Spinal cord (tissue), 10 donors: ENCODE results near the gene TRAPPC2B. TPM values are rescaled to one million over a fixed set of nuclear protein-coding genes. Genes with fewer than 3 reads are reported as not detected.
A peak's percentile ranks its signal among the peaks of the same experiment; 100 is the strongest.

Source experiments
- DNase-seq, 6 donors: peaks; one replicate each; pipeline versions ENCODE4 v3.0.0 to v3.0.0-alpha.2; 2013 to 2015; ENCODE audit warnings: low spot score in 6 of 6, low read depth in 4 of 6
- H3K27ac ChIP-seq: one replicate; pipeline ENCODE4 v1.5.1; 2013; ENCODE audit warnings: low read depth, low read length, control low read depth
- H3K27me3 ChIP-seq: one replicate; pipeline ENCODE4 v1.6.1; 2013; ENCODE audit warnings: low read length; ENCODE audit not compliant: control insufficient read depth, insufficient read depth
- H3K36me3 ChIP-seq: one replicate; pipeline ENCODE4 v1.6.1; 2013; ENCODE audit warnings: low read length; ENCODE audit not compliant: control insufficient read depth, insufficient read depth
- H3K4me1 ChIP-seq: one replicate; pipeline ENCODE4 v1.6.1; 2013; ENCODE audit warnings: low read length; ENCODE audit not compliant: control insufficient read depth, insufficient read depth
- H3K4me3 ChIP-seq: one replicate; pipeline ENCODE4 v1.5.1; 2013; ENCODE audit warnings: low read depth, low read length, control low read depth
- H3K9me3 ChIP-seq: one replicate; pipeline ENCODE4 v1.6.1; 2013; ENCODE audit warnings: low read length; ENCODE audit not compliant: control insufficient read depth, insufficient read depth
- WGBS: methylation state at CpG from one replicate; pipeline ENCODE4 v1.1.5; 2013; ENCODE audit warnings: missing lambda C conversion rate; ENCODE audit not compliant: insufficient coverage; 5-methylcytosine and 5-hydroxymethylcytosine counted together
- long read RNA-seq, 4 donors: transcript quantifications; one replicate each; lab custom pipeline, GENCODE V29; 2026
- polyA plus RNA-seq, 2 donors: library from polyadenylated mRNA; unstranded; fragments of 120-200 nt; gene quantifications; one replicate each; pipeline ENCODE4 v1.2.1, GENCODE V29; 2013; ENCODE audit not compliant: insufficient read length in 2 of 2
- total RNA-seq, 2 donors: library from RNA; depleted of rRNA in 1 of 2; stranded (reverse); fragments of 120-200 nt in 1 of 2; fragments of >200 nt in 1 of 2; gene quantifications; one replicate each; pipeline versions ENCODE4 v1.2.3 to v1.2.4, GENCODE V29; 2013 to 2014
- donor health status: healthy.

The TRAPPC2B gene
- 10 to 100 TPM; 16.4 to 20.0 TPM for total RNA-seq
- polyA plus RNA-seq: 10 to 100 TPM; 13.7 to 14.7 TPM
- long read RNA-seq, donor 1, transcript TRAPPC2B-201 (2 exons, 732 nt): major isoform, 22 of 31 reads
- long read RNA-seq, donor 1, transcript TRAPPC2B-202 (1 exons, 1,743 nt): minor isoform, 9 of 31 reads
- long read RNA-seq, donor 1, partial matches to known transcripts: 0 of 31 reads
- long read RNA-seq, donor 1, other reads (novel, unspliced or antisense): 0 of 31 reads
- long read RNA-seq, donor 2, transcript TRAPPC2B-201 (2 exons, 732 nt): major isoform, 5 of 8 reads
- long read RNA-seq, donor 2, partial matches to known transcripts: 0 of 8 reads
- long read RNA-seq, donor 2, other reads (novel, unspliced or antisense): 0 of 8 reads
- long read RNA-seq, donor 3, transcript TRAPPC2B-202 (1 exons, 1,743 nt): major isoform, 7 of 10 reads
- long read RNA-seq, donor 3, partial matches to known transcripts: 0 of 10 reads
- long read RNA-seq, donor 3, other reads (novel, unspliced or antisense): 0 of 10 reads
- long read RNA-seq, donor 4, transcript TRAPPC2B-201 (2 exons, 732 nt): major isoform, 36 of 58 reads
- long read RNA-seq, donor 4, transcript TRAPPC2B-202 (1 exons, 1,743 nt): minor isoform, 22 of 58 reads
- long read RNA-seq, donor 4, partial matches to known transcripts: 0 of 58 reads
- long read RNA-seq, donor 4, other reads (novel, unspliced or antisense): 0 of 58 reads

DNA sequence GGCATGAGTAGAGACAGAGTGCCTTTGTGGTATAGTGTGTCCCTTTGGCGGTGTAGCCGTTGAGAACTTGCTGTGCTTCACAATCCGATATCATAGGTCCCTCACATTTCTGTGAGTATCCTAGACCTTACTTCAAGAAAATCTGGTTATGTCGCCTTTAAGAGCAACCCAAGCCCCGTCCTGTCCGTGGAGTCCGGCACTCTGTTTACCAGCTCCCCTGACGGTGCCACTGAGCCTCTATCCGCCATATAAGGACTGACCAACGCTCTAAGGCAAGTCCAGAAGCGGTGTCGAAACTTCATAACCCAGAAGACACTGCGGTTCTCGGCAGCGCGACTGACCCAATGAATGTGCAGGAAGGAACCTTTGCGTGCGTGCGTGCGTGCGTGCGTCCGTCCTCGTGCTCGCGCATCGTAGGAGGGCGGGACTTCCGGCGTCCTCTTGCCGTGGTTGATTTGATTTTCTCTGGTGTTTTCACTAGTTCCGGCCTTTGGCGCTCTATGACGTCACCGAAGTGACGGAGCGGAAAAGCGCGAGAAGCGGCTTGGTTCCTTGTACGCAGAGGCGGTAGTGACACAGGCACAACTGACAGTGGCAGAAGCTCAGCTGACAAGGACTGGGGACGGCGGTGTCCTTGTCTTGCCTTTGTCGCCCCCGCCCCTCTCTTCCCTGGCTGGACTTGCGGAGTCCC is at the start of gene TRAPPC2B, which contains the start of gene ZNF547:
Gene TRAPPC2B (plus strand): TSS at position 555 of the 691 bp plus-strand sequence. CDS start 1,283 bp downstream, outside the sequence.
Gene ZNF547 (plus strand): TSS at position 555 of the 691 bp plus-strand sequence. CDS start 5,005 bp downstream, outside the sequence.
- Histone ChIP-seq H3K4me3 (peak within 1 kb of the TSS; percentile 79), H3K27ac (peak within 1 kb of the TSS; percentile 94), H3K27me3 (no peaks in the 10 kb centered on the region), H3K9me3 (no peaks in the 10 kb centered on the region), H3K4me1 (peaks cover 11% of the 10 kb centered on the region), H3K36me3 (peaks cover 14% of the 10 kb centered on the region)
- WGBS: under 1% methylated on average over 44 of the region's 47 CpGs
- DNase-seq: peak; percentile 99 to 100 (median 99)

- H3K27me3 ChIP-seq: peaks cover 34% of the 10 kb centered on the region
- DNase-seq: no peak
- 73% methylated on average over 2 of the region's 4 CpGs for WGBS
- H3K36me3 ChIP-seq: no peaks in the 10 kb centered on the region
- no peak overlapping the region for H3K4me3 ChIP-seq
- H3K9me3 ChIP-seq: no peaks in the 10 kb centered on the region
- no peaks in the 10 kb centered on the region for H3K4me1 ChIP-seq
- H3K27ac ChIP-seq: no peak overlapping the region
Observed at GRCh38 chr19:57314146-57314545, 49.2 kb upstream of the TRAPPC2B start.

DNA sequence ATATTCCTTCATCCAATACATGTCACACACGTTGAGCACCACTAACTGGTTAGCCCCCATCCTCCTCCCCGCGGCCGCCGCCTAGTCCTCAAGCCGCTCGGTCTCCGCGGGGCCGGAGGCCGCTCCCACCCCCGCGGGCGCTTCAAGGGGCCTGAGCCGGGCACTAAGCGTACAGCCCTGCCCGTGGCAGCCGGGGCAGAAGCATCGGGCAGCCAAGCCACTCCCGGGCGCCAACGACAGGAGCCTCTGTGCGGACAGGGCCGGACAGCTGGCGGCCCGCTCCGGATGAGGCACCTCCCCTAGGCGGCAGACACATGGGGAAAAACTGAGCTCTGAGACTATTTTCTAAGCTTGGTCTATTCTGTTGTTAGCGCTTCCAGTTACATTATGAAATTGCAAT is 45.8 kb upstream of the TRAPPC2B start:
- Histone ChIP-seq H3K9me3 (no peaks in the 10 kb centered on the region), H3K27me3 (peaks cover 34% of the 10 kb centered on the region), H3K4me1 (peaks cover 13% of the 10 kb centered on the region), H3K4me3 (no peak overlapping the region), H3K36me3 (peaks cover 3% of the 10 kb centered on the region), H3K27ac (no peak overlapping the region)
- DNase-seq: no peak
- WGBS: 4% methylated on average over 28 of the region's 29 CpGs

DNA sequence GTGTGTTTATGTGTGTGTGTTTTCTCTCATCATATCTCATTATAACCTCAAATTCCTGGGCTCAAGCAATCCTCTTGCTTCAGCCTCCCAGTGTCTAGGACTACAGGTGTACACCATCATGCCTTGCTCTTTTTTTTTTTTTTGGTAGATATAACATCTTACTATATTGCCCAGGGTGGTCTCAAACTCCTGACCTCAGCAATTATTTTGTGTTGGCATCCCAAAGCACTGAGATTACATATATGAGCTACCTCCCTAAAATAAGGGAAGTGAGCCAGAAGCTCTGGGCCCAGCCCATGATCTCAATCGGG is 43.5 kb upstream of the TRAPPC2B start:
- DNase-seq: peak in 1 of 6 donors; percentile 0
- Histone ChIP-seq H3K27ac (peak overlapping the region; percentile 88), H3K9me3 (no peaks in the 10 kb centered on the region), H3K4me3 (peak overlapping the region; percentile 94), H3K36me3 (peaks cover 16% of the 10 kb centered on the region), H3K4me1 (peaks cover 13% of the 10 kb centered on the region), H3K27me3 (peaks cover 28% of the 10 kb centered on the region)
- WGBS: 0% methylated on average over 1 of the region's 1 CpG

- under 1% methylated on average over 68 of the region's 71 CpGs for WGBS
- H3K4me3 ChIP-seq: peak within 1 kb of the TSS; percentile 94
- H3K27ac ChIP-seq: peak within 1 kb of the TSS; percentile 88
- peaks cover 28% of the 10 kb centered on the region for H3K27me3 ChIP-seq
- peaks cover 13% of the 10 kb centered on the region for H3K4me1 ChIP-seq
- H3K9me3 ChIP-seq: no peaks in the 10 kb centered on the region
- DNase-seq: peak; percentile 86 to 99 (median 93)
- peaks cover 21% of the 10 kb centered on the region for H3K36me3 ChIP-seq
Observed at GRCh38 chr19:57320180-57321084, 42.9 kb upstream of the TRAPPC2B start, which contains the start of gene ZNF543. Gene ZNF543 (plus strand): TSS chr19:57320472. CDS start chr19:57320854, 382 bp downstream.

- H3K4me1 ChIP-seq: peaks cover 13% of the 10 kb centered on the region
- H3K9me3 ChIP-seq: no peaks in the 10 kb centered on the region
- peaks cover 23% of the 10 kb centered on the region for H3K27me3 ChIP-seq
- WGBS: 37% methylated on average over 8 of the region's 8 CpGs
- DNase-seq: peak in 1 of 6 donors; percentile 3
- H3K27ac ChIP-seq: no peak overlapping the region
- H3K4me3 ChIP-seq: peak overlapping the region; percentile 94
- H3K36me3 ChIP-seq: peaks cover 28% of the 10 kb centered on the region
Observed at GRCh38 chr19:57321116-57321515, 42.2 kb upstream of the TRAPPC2B start.

DNA sequence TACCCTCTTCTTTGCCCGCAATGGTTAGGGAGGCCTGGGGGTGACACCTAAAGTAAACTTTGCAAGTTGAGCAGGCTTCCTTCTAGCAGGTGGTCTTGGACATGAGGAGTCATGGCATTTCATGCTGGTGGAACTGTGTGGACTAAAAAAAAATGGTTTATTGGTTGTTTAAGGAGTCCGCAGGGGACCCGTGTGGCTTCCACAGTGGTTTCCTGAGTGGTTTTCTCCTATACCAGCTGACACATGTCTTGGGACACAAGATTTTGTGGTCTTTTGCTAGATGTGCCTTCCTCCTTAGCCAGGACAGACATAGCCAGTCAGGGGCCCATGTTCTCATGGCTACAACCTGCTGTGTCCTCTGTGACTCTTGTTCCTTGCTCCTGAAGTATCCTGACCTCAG is 41.6 kb upstream of the TRAPPC2B start:
- peak overlapping the region; percentile 94 for H3K4me3 ChIP-seq
- WGBS: 60% methylated on average over 1 of the region's 3 CpGs
- DNase-seq: no peak
- peaks cover 35% of the 10 kb centered on the region for H3K36me3 ChIP-seq
- peaks cover 17% of the 10 kb centered on the region for H3K27me3 ChIP-seq
- no peaks in the 10 kb centered on the region for H3K9me3 ChIP-seq
- H3K27ac ChIP-seq: no peak overlapping the region
- peaks cover 13% of the 10 kb centered on the region for H3K4me1 ChIP-seq

GRCh38 chr19:57324992-57325391 is 38.4 kb upstream of the TRAPPC2B start:
- Histone ChIP-seq H3K36me3 (peaks cover 60% of the 10 kb centered on the region), H3K4me3 (no peak overlapping the region), H3K27ac (no peak overlapping the region), H3K4me1 (peaks cover 13% of the 10 kb centered on the region), H3K27me3 (no peaks in the 10 kb centered on the region), H3K9me3 (no peaks in the 10 kb centered on the region)
- no peak for DNase-seq

DNA sequence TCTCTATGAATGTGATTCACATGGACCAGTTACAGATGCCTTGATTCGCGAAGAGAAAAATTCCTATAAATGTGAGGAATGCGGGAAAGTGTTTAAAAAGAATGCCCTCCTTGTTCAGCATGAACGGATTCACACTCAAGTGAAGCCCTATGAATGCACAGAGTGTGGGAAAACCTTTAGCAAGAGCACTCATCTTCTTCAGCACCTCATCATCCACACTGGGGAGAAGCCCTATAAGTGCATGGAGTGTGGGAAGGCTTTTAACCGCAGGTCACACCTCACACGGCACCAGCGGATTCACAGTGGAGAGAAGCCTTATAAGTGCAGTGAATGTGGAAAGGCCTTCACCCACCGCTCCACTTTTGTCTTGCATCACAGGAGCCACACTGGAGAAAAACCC is 35.4 kb upstream of the TRAPPC2B start:
- no peak for DNase-seq
- WGBS: 100% methylated on average over 4 of the region's 8 CpGs
- H3K4me3 ChIP-seq: no peak overlapping the region
- no peak overlapping the region for H3K27ac ChIP-seq
- H3K27me3 ChIP-seq: no peaks in the 10 kb centered on the region
- no peaks in the 10 kb centered on the region for H3K4me1 ChIP-seq
- H3K36me3 ChIP-seq: peaks cover 68% of the 10 kb centered on the region
- no peaks in the 10 kb centered on the region for H3K9me3 ChIP-seq
